Measurements from ENCODE around the gene BORCS5. TPM values are rescaled to one million over a fixed set of nuclear protein-coding genes. Genes with fewer than 3 reads are reported as not detected.

The BORCS5 gene
- total RNA-seq, 1 experiment from 2014 or later, result 13.9 TPM

GRCh38 chr12:12399161-12399560 lies 42.3 kb downstream of the BORCS5 start:
- Histone ChIP-seq H4K8ac (replicated peaks; ENCODE audit: insufficient read length, low read depth, low read length) (no peak overlapping the region), H3K4ac (ENCODE audit: low read depth, low read length) (no peak overlapping the region), H3K79me2 (ENCODE audit: insufficient read depth, low read length) (no peaks in the 10 kb centered on the region), H2BK5ac (ENCODE audit: insufficient read length, low read length) (no peak overlapping the region), H3K18ac (ENCODE audit: insufficient read length, low read depth, low read length) (no peak overlapping the region), H3T11ph (ENCODE audit: low read length) (no peak overlapping the region), H2BK15ac (ENCODE audit: low read depth, low read length) (no peak overlapping the region), H2AK5ac (ENCODE audit: insufficient read length, low read length) (no peak overlapping the region), H3K9ac (ENCODE audit: extremely low read depth, insufficient read length, low read length) (no peak overlapping the region), H4K91ac (ENCODE audit: insufficient read length, low read depth, low read length) (no peak overlapping the region), H2BK12ac (ENCODE audit: insufficient read length, low read depth, low read length) (no peak overlapping the region), H2AFZ (ENCODE audit: low read length) (no peak overlapping the region), H3K27me3 (ENCODE audit: insufficient read depth, low read length) (no peaks in the 10 kb centered on the region), H3K23me2 (ENCODE audit: insufficient read length, low read depth, low read length, poor library complexity, severe bottlenecking) (no peaks in the 10 kb centered on the region), H3K27ac (ENCODE audit: insufficient read length, low read depth, low read length) (no peak overlapping the region), H4K20me1 (ENCODE audit: control insufficient read depth, insufficient read depth, insufficient read length) (no peaks in the 10 kb centered on the region), H3K14ac (ENCODE audit: insufficient read depth, low read length) (no peak overlapping the region), H2BK120ac (ENCODE audit: low read depth, low read length, poor library complexity, severe bottlenecking) (no peak overlapping the region), H3K4me2 (ENCODE audit: insufficient read depth, insufficient read length, low read length) (no peak overlapping the region), H3K79me1 (ENCODE audit: insufficient read depth, low read depth, low read length, poor library complexity, severe bottlenecking) (no peaks in the 10 kb centered on the region), H3K23ac (ENCODE audit: insufficient read length, low read depth, low read length) (no peak overlapping the region), H3K9me3 (ENCODE audit: control insufficient read depth, low read depth, low read length) (no peaks in the 10 kb centered on the region), H3K4me1 (ENCODE audit: insufficient read depth, low read length) (peaks cover 8% of the 10 kb centered on the region; the same call in 1 of the 2 replicates), H2BK20ac (ENCODE audit: low read depth, low read length, poor library complexity, severe bottlenecking) (no peak overlapping the region), H4K5ac (ENCODE audit: insufficient read length, low read depth, low read length) (no peak overlapping the region), H3K56ac (ENCODE audit: insufficient read length, low read depth, low read length) (no peak overlapping the region)
- Mint-ChIP-seq H3K36me3 (ENCODE audit: insufficient read depth in 1 of 3, low read depth in 3 of 3) (peaks cover 2 to 14% (median 4%) of the 10 kb centered on the region in 3 experiments; a peak in 6 of 7 replicates), H3K27ac (peak overlapping the region; percentile 57 to 76 (median 59); a peak in 5 of 7 replicates), H3K27me3 (ENCODE audit: low read depth) (no peaks in the 10 kb centered on the region), H3K4me3 (no peak overlapping the region; a peak in 1 of 5 replicates), H3K9me3 (peaks cover 2 to 3% of the 10 kb centered on the region in 2 experiments; a peak in 1 of 5 replicates), H3K4me1 (peaks cover 50 to 52% of the 10 kb centered on the region in 2 experiments)
- TF ChIP-seq, protein P1, sequence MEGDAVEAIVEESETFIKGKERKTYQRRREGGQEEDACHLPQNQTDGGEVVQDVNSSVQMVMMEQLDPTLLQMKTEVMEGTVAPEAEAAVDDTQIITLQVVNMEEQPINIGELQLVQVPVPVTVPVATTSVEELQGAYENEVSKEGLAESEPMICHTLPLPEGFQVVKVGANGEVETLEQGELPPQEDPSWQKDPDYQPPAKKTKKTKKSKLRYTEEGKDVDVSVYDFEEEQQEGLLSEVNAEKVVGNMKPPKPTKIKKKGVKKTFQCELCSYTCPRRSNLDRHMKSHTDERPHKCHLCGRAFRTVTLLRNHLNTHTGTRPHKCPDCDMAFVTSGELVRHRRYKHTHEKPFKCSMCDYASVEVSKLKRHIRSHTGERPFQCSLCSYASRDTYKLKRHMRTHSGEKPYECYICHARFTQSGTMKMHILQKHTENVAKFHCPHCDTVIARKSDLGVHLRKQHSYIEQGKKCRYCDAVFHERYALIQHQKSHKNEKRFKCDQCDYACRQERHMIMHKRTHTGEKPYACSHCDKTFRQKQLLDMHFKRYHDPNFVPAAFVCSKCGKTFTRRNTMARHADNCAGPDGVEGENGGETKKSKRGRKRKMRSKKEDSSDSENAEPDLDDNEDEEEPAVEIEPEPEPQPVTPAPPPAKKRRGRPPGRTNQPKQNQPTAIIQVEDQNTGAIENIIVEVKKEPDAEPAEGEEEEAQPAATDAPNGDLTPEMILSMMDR (conservative IDR thresholded peaks at IDR 0.05), result no peak
- DNase-seq, result no peak
- no CpG with 5 or more reads among the region's 1 CpG for WGBS (ENCODE audit: extremely low coverage, insufficient read length, low lambda C conversion rate)

Measured in H9 (cell line).